HG03521 (cell line): ENCODE results near the gene SIPA1L3.
"Not testable (repeated sequence)": the region's sequence is repeated elsewhere in the genome, so short reads cannot be mapped to it uniquely, and the experiment has no call there.

Experiments used
- ATAC-seq: cut with Tn5 transposase; IDR thresholded peaks from one replicate; pipeline ENCODE4 v1.9.1; 2021; ENCODE audit warnings: mild to moderate bottlenecking, moderate library complexity; ENCODE audit not compliant: unreplicated experiment

Gene SIPA1L3

DNA sequence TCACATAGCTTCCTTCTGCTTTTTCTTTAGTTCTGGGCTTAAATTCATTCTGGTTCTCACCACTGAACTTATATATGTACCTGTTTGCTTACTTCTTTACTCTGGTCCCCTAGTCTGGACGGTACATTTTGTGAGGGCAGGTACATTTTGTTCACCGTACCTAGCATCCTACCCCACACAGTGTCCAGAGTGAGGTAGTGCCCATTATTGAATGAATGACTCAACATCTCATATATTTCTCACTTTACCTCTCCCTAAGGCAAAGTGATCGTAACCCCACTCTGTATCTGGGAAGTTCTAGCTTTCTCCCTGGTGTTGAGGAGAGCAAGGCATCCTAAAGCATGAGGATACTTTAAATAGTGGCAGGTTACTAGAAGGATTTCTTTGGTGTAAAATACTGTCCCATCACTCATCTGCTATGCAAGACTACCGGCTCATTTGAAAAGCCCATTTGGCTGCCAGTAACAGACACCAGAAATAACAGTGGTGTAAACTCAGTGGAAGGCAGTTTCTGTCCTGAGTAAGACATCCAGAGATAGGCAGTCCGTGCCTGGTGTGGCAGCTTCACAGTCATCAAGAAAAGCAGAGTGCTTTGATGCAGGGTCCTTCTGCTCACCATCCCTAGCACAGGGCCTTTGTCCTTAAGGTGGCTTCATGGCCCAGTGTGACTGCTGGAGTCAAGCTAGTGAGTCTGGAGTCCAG, 111.8 kb downstream of the SIPA1L3 start:
- no peak for ATAC-seq

DNA sequence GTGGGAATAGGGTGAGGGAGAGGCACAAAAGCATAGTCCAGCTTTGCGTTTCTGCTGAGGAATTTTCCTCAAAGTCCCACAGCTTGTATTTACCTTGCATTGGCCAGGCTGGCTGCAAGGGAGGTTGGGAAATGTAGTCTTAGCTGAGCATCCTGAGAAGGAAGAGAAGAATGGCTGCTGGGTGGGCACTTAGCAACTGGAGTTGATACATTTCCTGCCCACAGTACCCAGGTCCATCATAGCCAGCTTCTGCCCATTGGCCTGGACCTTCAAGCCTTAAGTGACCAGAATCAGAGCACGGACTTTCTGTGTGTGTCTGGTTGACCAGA, 112.4 kb downstream of the SIPA1L3 start:
- no peak for ATAC-seq

DNA sequence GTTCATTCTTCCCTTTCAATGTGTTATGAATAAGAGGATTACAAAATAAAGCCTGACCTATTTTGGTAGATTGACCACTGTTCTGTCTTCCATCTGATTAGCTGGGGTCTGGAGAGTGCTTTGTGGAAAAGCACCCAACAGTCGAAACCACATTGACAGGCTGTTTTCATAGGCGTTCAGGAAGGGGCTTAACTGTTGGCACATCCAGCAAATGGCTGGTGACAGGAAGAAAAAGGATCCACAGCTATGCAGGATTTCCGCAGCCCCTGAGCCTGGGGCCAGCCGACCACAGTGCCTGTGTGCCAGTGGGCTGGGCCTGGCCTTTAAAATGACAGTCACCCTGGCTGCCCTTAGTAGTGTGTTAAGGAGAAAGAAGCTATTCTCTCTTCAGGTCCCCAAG, 113.3 kb downstream of the SIPA1L3 start:
- no peak for ATAC-seq

DNA sequence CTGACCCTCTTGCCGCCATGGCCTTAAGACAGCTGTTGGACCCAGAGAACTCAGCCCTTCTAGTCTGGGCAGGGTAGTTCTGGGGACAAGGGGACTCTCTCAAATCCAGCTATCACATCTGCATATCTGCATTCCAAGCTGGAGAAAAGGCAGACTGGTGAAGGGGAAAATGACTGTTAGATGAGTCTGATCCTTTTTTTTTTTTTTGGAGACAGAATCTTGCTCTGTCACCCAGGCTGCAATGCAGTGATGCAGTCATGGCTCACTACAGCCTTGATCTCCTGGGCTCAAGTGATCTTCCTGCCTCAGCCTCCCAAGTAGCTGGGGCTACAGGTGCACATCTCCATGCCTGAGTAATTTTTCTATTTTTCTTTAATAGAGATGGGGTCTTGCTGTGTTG, 114.3 kb downstream of the SIPA1L3 start:
- no peak for ATAC-seq

DNA sequence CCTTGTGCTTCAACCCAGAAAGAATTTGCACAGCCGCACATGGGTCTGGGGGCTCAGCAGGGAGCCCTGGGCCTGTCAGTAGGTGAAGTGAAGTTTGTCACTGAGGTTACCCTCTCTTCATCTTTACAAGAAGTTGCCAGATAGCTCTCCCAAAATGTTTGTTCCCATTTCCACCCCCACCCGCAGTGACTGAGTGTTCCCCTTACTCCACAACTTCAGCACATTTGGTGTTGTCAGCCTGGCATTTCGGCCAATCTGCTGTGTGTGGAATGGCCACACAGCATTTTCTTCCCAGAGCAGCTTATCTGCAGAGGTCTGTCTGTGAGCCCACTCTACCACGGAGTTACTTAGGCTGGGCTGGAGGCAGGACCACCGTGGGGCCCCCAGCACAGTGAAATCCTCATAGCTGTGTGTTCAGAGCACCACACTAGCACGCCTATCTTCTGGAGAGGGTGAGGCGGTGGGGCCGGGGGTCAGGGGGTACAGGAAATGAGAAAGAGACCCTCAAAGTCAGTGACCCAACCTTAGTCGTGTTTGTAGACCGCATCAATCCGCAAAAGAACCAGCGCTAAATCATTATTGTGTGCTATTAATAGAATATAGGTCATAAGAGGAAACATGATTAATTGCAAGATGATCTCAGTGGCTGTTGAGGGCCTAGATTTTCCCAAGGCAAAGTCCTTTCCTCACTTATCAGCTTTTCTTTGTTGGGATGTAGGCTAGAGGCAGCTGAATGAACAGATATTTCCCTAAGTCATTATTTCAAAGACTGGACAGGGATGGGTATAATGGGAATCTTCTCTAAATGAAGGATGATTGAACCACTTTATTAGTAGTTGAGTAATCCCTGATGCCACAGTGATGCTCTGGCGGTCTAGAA, 116.0 kb downstream of the SIPA1L3 start:
- ATAC-seq = no peak

DNA sequence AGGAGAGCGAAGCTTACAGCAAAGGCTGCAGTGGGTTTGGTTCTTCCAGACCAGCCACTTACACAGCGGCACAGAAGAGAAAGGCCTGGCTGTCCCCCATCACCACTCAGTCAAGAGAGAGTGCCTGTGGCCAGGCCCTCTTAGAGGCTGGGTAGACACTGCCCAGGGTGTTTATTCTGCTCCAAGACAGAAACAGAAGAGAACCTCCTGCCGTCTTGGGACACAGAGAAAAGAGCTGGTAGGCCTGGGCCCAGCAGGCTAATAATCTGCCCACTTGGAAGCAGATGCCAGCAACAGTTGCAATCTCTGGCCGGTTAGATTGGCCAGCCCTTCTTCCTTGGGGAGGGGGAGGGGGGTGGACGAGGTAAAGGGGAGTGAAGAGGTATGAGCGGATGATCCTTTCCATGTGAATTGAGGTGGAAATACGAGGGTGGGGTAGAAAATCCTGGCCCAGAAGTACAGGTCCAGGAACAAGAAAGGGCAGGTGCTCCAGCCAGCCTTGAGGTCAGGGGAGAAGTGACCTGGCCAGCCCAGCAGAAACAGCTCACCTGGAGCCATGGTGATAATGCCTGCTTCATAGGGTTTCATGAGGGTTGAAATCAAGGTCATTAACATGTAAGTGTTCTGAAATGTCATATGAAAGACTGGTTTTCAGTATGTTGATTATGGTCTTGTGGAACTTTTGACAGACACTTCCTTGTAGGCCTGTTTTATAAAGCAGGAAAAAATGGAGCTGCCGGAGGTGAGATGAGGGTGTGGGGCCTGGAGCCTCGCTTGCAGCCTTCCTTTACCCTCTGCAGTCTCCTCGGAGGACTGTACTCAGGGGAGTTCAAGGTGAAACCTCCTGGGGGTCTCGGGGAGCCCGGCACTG, 116.9 kb downstream of the SIPA1L3 start:
- ATAC-seq = no peak

DNA sequence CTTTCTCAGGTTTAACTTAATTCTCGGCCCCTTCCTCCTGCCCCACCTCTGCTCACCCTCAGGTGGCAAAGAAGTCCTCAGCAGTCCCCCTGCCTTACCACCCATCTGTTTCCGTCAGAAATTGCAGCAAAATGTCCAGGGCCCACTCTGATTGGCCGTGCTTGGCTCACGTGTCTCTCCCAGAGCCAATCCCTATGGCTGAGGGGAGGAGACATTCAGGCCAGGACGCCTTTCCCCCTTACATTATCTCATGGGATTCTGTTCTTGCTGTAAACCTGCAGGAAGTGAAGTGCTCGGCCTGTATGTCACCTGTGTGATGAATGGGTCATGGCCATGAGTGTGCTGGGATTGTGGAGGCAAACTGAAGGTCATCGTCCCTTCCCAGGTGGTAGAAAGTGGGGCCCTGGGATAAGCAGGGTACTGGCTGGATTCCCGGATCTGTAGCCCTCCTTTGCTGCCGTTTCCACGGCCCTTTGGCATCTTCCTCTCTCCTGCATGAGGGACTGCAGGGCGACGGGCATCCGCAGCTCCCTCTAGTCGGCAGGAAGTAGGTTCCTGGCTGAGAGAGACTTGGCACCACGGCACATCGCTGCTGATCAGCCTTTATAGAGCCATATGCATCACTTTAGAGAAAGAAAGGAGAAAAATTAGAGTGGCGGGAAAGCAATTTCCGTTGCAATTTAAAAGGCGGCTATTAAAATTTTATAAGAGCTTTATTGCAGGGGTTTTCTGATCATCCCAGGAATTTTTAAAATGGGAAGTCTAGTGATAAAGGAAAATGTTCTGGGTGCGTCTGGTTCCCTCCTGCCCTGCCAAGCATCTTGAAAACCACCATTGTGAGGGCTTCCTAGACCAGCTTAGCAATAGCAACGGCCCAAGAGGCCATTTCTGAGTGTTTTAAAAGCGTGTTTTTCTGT, 118.2 kb downstream of the SIPA1L3 start:
- ATAC-seq = no peak

DNA sequence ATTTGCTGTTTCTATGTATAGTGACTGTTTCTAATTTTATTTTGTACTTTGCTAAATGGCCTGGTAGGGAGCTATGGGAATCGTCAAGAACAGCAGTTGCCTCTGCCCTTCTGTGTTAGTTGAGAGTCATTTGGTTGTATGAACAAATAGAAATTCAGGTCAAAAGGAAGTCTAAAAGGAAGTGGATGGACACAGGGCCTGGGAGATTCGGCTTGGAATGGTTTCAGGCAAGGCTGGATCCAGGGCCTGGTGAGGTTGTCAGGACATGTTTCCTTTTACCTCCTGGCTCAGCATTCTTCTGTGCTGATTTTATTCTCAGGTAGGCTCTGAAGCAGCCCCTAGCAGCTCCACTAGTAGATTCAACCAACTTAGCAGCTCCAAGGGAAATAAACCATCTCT, 118.9 kb downstream of the SIPA1L3 start:
- ATAC-seq = no peak

DNA sequence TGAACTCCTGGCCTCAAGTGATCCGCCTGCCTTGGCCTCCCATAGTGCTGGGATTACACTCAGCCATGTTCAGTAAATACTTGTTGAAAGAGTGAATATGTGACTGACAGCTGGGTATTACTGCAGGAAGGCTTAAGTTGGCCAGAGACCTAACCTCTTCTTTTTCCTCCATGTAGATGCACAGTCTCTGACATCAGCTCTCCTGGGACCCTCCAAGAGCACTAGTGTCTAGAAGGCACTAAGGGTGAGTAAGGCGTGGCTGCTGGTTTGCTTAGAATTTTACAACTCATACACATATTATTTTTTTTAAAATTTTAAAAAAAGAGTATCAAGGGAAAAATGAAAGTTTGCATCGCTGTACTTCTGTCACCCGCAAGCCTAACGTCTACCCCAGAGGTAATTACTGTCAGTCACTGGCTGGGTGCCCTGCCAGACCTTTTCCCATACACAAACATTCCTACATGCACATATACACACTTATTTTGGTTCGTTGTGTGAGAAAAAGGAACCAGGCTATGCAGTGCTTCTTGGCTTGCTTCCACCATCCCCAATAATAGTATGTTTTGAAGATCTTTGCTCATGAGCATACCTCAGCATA, 122.0 kb downstream of the SIPA1L3 start:
- no peak for ATAC-seq

DNA sequence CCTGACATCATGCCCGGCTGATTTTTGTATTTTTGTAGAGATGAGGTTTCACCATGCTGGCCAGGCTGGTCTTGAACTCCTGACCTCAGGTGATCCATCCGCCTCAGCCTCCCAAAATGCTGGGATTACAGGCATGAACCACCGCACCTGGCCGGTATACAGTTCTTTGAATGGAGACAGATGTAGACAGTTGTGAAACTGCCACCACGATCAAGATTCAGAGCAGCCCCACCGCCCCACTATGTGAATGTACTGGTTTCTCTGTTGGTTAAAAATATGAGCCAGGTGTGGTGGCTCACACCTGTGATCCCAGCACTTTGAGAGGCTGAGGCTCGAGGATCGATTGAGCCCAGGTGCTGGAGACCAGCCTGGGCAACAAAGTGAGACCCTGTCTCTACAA, 123.0 kb downstream of the SIPA1L3 start:
- ATAC-seq = not testable (repeated sequence)

DNA sequence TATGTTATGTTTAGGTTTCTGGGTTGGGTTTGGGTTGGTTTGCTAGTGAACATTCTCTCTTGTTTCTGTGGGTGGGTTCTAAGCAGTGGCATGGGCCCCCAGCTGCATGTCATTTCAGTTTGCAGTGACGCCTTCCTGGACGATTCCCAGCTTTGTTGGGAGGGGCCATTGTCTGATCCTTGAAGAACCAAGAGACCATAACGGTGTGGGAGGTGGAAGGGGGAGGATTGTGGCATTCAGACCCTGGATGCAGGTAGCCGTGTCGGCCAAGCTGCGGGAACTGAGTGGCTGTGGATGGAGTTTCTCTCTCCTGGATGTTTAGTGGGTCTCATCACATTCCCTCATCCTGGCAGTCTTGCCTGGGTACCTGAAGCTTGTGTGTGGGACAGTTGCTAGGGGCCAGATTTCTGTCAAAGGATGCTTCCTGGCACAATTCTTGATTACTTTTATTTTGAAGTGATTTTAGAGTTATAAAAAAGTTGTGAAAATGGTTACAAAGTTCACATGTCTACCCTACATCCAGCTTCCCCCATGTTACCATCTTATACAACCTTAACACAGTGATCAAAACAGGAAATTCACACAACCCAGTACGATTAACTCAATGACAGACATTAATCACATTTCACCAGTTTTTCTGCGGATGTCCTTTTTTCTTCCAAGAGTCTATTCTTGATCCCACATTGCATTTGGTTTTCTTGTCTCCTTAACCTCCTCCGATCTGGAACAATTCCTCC, 123.8 kb downstream of the SIPA1L3 start:
- ATAC-seq = no peak

DNA sequence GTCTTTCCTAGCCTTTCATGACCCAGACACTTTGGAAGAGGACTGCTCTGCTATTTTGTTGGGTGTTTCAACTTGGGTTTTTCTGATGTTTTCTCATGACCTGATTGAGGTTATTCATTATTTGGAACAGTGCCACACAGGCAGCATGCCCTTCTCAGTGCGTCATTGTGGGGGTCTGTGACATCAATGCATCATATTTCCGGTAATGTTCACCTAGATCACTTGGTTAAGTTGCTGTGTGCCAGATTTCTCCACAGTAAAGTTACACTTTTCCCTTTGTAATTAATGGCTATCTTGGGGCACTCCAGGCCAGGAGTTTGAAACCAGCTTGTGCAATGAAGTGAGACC, 124.4 kb downstream of the SIPA1L3 start:
- no peak for ATAC-seq

DNA sequence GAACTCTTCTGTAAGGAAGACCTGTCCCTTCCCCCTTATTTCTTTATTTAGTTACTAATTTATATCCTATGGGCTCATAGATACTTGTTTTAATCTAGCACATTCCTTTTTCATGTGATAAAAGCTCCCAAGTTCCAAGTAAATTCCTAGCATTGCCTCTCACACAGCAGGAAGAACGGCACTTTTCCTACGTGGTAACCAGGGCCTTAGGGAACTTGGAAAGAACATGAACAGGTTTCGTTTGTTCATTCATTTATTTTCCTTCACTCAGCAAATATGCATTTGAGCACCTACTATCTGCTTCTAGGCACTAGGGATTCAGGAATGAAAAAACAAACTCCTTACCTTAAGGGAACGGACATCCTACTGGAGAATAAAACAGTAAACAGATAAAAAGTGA, 125.1 kb downstream of the SIPA1L3 start:
- no peak for ATAC-seq

DNA sequence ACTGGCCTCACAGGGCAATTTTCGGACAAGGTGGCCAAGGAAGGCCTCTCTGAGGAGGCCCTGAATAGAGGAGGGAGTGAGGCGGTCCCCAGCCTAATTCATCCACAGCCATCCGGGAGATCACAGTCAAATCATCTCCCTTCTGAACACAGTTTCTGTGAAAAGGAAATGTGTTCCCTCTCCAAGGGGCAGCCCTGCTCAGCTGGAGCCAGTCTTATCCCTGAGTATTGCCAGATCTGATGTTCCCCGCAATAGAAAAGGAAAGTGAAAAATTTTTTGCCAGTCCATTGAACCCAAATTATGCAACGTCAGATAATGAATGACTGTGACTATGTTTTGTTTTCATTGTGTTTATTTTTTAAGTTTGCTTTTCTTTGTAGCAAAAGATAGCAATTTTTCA, 125.9 kb downstream of the SIPA1L3 start:
- no peak for ATAC-seq

DNA sequence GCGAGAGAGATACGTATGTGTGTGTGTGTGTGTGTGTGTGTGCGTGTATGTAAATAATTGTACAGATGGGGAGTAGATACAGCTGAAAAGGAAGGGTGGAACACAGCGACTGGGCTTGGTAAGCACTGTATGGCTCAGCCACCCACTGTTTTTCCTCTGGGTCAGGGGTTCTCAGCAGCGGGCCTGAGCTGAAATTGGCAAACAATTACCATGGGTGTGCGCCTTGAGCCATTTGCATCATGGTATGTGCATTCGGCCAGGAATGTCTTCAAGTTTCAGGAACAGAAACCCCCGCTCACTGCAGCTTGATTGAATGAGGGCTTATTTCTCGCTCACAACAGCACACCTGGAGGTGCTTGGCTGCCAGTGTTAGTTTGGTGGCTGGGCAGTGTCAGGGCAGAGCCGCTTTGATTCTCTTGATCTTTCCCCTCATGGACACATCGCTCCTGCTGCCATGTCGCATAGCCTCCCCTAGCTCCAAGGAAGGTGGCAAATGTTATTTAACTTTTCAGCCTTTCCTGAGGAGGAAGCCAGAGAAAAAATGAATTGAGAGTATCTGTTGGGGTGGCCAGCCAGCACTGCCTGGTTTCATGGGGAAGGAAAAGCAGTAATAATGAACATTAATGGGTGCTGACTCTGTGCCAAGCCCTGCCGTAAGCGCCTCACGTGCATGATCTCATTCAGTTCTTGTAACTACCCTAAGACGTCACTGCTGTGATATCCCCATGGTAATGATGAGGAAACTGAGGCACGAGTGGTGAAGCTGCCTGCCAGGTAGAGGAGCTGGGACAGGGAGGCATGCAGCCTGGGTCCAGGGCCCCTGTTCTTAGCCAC, 126.9 kb downstream of the SIPA1L3 start:
- peak; percentile 60 for ATAC-seq

DNA sequence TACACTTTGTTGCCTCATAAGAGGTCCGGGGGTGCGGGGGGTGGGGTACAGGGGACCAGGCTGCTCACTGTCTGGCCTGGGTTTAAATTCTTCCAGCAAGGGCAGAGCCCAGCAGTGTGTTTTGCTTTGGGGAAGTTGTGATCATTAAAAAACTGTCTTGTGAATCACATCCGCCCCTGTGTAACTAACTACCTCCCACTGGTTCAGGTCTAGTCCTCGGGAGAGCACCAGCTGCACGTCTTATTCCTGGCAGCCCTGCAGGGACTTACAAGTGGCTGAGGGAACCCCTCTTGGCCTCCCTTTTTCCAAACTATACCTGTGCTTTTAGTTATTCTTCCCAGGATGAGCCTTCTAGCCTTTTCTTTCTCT, 127.5 kb downstream of the SIPA1L3 start:
- no peak for ATAC-seq

DNA sequence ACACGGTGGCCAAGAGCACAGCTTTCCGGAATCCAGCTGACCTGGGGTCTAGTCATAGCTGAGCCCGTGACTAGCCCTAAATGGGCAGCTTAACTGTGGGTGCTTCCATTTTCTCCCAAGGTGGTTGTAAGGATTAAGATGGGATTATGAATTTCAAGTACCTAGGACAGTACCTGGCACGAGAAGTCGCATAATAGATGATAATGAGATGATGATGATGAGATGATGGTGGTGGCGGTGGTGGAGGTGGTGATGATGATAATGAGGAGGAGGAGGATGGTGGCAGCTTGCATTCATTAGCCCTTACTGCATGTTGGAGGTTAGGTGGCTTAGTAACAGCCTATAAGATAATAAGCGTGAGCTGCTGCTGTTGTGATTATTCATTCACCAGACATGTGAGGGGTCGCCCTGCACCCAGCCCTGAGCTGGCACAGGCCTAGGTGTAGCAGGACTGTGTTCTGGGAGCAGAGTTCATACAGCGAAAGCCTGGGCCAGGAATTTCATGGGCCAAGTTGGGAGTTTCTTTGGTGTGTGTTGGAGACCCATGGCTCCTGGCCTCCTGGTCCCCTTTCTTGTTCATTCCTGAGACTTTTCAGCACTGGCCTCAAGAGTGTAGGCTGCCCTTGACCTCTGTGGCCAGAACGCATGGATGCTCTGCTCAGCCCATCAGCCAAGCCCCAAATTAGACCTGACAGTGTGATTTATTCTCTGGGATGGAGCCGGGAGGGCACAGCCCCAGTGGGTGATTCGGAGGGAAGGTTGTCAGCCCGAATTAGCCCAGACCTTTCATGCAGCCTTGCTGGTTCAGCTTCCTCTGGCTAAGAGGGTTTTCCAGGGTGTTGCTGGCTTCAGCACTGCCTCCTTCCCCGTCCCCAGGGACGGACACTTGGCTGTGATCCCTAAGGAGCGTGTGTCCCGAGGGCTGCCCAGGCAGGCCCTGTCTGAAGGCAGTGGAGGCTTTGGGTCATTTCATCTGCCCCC, 128.8 kb downstream of the SIPA1L3 start:
- ATAC-seq = no peak
